ENCODE results near the gene CTSC.
"Not testable (repeated sequence)": the region's sequence is repeated elsewhere in the genome, so short reads cannot be mapped to it uniquely, and the experiment has no call there.

Gene CTSC

GRCh38 chr11:88266157-88266556 is 71.4 kb downstream of the CTSC start:
- no peaks in the 10 kb centered on the region for H3K27me3 ChIP-seq (replicated peaks; ENCODE audit: control insufficient read depth, insufficient read depth, low read length)

GRCh38 chr11:88259431-88259830 is 78.1 kb downstream of the CTSC start:
- no peaks in the 10 kb centered on the region for H3K27me3 ChIP-seq (replicated peaks; ENCODE audit: control insufficient read depth, insufficient read depth, low read length)
- no peak for TF ChIP-seq CTCF (IDR thresholded peaks at IDR 0.05; ENCODE audit: insufficient read depth, low read length, poor library complexity, severe bottlenecking)
- no peak for DNase-seq (ENCODE audit: extremely low read depth, insufficient read length)
- H3K4me3 ChIP-seq (replicated peaks; ENCODE audit: low read depth, low read length), result no peak overlapping the region
- no peaks in the 10 kb centered on the region; the same call in 1 of the 2 replicates for H3K36me3 ChIP-seq (ENCODE audit: control insufficient read depth, insufficient read depth, low read length)

More at GRCh38 chr11:88266157-88266556, 71.4 kb downstream of the CTSC start:
- TF ChIP-seq CTCF (IDR thresholded peaks at IDR 0.05; ENCODE audit: insufficient read depth, low read length, poor library complexity, severe bottlenecking), result no peak
- Histone ChIP-seq H3K4me3 (replicated peaks; ENCODE audit: low read depth, low read length) (no peak overlapping the region), H3K36me3 (ENCODE audit: control insufficient read depth, insufficient read depth, low read length) (peaks cover 3% of the 10 kb centered on the region)
- no peak for DNase-seq (ENCODE audit: extremely low read depth, insufficient read length)

GRCh38 chr11:88252208-88252607 is 85.3 kb downstream of the CTSC start:
- H3K27me3 ChIP-seq (replicated peaks; ENCODE audit: control insufficient read depth, insufficient read depth, low read length), result no peaks in the 10 kb centered on the region
- no peak for DNase-seq (ENCODE audit: extremely low read depth, insufficient read length)
- H3K4me3 ChIP-seq (replicated peaks; ENCODE audit: low read depth, low read length), result no peak overlapping the region
- no peak for TF ChIP-seq CTCF (IDR thresholded peaks at IDR 0.05; ENCODE audit: insufficient read depth, low read length, poor library complexity, severe bottlenecking)
- no peaks in the 10 kb centered on the region for H3K36me3 ChIP-seq (ENCODE audit: control insufficient read depth, insufficient read depth, low read length)

DNA sequence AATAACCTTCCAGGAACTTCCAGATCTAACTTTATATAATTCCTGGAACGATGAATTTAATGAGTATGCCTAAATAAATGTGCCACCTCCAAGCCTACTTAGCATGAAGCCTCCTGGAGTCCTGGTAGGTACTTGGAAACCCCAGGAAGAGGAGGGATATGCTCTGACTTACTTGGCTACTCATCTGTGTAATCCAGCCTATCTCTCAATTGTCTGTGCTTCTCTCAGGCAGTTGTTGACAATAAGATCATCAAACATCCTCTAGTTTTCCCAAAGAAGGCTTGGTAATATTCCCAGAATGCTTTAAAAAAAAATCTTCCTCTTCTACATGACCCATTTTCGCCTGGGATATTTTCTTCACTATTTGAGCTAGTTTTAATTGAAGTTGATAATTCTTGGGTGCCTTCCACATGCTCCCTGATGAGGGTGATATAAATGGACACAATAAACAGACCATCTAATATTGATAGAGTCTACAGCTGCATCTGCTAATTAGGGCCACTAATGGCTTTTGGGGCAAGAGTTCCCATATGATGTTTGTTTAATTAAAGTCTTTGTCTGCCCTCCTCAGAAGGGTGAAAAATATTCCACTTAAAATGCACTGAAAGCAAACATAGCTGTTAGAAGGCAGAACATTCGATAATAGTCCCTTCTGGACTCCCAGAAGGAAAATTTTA is 86.8 kb downstream of the CTSC start:
- no peaks in the 10 kb centered on the region for H3K27me3 ChIP-seq (replicated peaks; ENCODE audit: control insufficient read depth, insufficient read depth, low read length)
- no peak overlapping the region for H3K4me3 ChIP-seq (replicated peaks; ENCODE audit: low read depth, low read length)
- H3K36me3 ChIP-seq (ENCODE audit: control insufficient read depth, insufficient read depth, low read length), result no peaks in the 10 kb centered on the region
- no peak for DNase-seq (ENCODE audit: extremely low read depth, insufficient read length)
- no peak for TF ChIP-seq CTCF (IDR thresholded peaks at IDR 0.05; ENCODE audit: insufficient read depth, low read length, poor library complexity, severe bottlenecking)

DNA sequence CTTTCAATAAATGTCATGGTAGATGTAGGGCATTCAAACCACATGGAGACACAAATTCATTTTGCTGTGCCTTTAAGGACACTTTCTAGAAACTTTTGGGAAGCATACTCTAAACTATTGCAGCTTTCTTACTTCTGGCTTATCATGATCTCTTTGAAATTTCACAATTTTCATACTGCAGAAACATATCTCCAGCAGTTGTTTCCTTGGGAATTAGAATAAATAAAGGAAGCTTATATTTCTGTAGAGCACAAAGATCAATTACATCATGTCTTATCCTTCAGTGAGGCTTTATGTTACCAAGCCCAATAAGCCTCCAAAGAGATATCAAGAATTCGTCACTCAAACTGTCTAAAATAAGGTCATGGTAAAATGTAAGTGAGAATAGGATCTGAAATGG is 87.8 kb downstream of the CTSC start:
- no peaks in the 10 kb centered on the region for H3K36me3 ChIP-seq (ENCODE audit: control insufficient read depth, insufficient read depth, low read length)
- no peaks in the 10 kb centered on the region for H3K27me3 ChIP-seq (replicated peaks; ENCODE audit: control insufficient read depth, insufficient read depth, low read length)
- TF ChIP-seq CTCF (IDR thresholded peaks at IDR 0.05; ENCODE audit: insufficient read depth, low read length, poor library complexity, severe bottlenecking), result no peak
- no peak for DNase-seq (ENCODE audit: extremely low read depth, insufficient read length)
- H3K4me3 ChIP-seq (replicated peaks; ENCODE audit: low read depth, low read length), result no peak overlapping the region

DNA sequence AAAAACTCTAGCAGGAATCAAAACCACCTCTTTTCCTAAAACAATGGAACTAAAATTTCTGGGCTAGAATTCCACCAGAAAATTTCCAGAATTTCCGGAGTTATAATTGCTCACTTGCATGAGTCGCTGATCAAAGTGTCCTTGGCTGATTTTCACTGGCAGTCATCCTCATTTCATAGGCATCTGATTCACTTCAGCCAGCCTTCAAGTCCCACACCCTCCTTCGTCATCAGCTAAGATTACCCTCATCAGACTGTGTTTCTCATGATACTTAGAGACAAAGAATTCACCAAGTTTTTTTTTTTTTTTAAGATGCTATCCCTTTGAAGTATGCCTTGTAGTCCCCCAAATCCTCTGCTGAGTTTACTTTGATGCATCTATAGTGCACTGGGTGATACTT is 90.8 kb downstream of the CTSC start:
- no peak for TF ChIP-seq CTCF (IDR thresholded peaks at IDR 0.05; ENCODE audit: insufficient read depth, low read length, poor library complexity, severe bottlenecking)
- no peak for DNase-seq (ENCODE audit: extremely low read depth, insufficient read length)
- Histone ChIP-seq H3K4me3 (replicated peaks; ENCODE audit: low read depth, low read length) (no peak overlapping the region), H3K27me3 (replicated peaks; ENCODE audit: control insufficient read depth, insufficient read depth, low read length) (no peaks in the 10 kb centered on the region), H3K36me3 (ENCODE audit: control insufficient read depth, insufficient read depth, low read length) (no peaks in the 10 kb centered on the region)

- H3K36me3 ChIP-seq (ENCODE audit: control insufficient read depth, insufficient read depth, low read length); H3K4me3 ChIP-seq (replicated peaks; ENCODE audit: low read depth, low read length); DNase-seq (ENCODE audit: extremely low read depth, insufficient read length); H3K27me3 ChIP-seq (replicated peaks; ENCODE audit: control insufficient read depth, insufficient read depth, low read length): not testable (repeated sequence)
Observed at GRCh38 chr11:88245576-88245975, 92.0 kb downstream of the CTSC start.
